HepG2 (cell line): Measurements from ENCODE around the gene NACC2. TPM values are rescaled to one million over a fixed set of nuclear protein-coding genes. Genes with fewer than 3 reads are reported as not detected.

Experiments used
- ATAC-seq: fragments of 200-7000 bp; cut with Tn5 transposase; 3 replicates; pipeline ENCODE4 v1.9.1; 2020; ENCODE audit warnings: mild to moderate bottlenecking, moderate library complexity
- BruUV-seq: library from RNA; stranded (reverse); fragments of 400-500 nt; replicated peaks from 2 replicates; lab custom pipeline; 2021; lab: Mats Ljungman, UMichigan
- CTCF ChIA-PET: fragments of 300-600 bp; formaldehyde crosslinking; extraction: SDS; loops from one replicate; lab custom pipeline; 2021; ENCODE audit warnings: low total read pairs, inconsistent platforms, low intra/inter-chr PET ratio; lab: Yijun Ruan, JAX
- POLR2A ChIA-PET: fragments of 350-600 bp; sonication (Branson Sonifier 250); formaldehyde crosslinking; loops from one replicate; lab custom pipeline; 2020; ENCODE audit warnings: antibody characterized with exemption, inconsistent platforms; lab: Yijun Ruan, JAX
- DNase-seq: peaks from one replicate; pipeline ENCODE4 v3.0.0-alpha.2; 2015; ENCODE audit warnings: low spot score
- FAIRE-seq: peaks from 3 replicates; lab custom pipeline; 2011; peaks lifted over from hg19 to GRCh38; lab: Jason Lieb, UNC
- H2AFZ ChIP-seq: one replicate; pipeline ENCODE4 v1.6.1; 2011; ENCODE audit warnings: low read length, inconsistent platforms
- H3K27ac ChIP-seq: fragments of 300-600 bp; 3 replicates; pipeline ENCODE4 v1.8.0; 2011; ENCODE audit warnings: mixed run types, mild to moderate bottlenecking, mixed read lengths, low read length, inconsistent platforms; ENCODE audit not compliant: insufficient read depth; ENCODE audit errors: extremely low read length
- H3K27me3 ChIP-seq, 2 experiments: fragments of 200-600 bp in 1 of 2; 2 replicates in 1 of 2; 3 replicates in 1 of 2; pipeline versions ENCODE4 v1.6.0 to v1.8.0; 2011; ENCODE audit warnings: low read length in 2 of 2, mild to moderate bottlenecking in 2 of 2, moderate library complexity in 2 of 2, inconsistent platforms in 1 of 2; ENCODE audit not compliant: insufficient read depth in 2 of 2, control insufficient read depth in 1 of 2
- H3K36me3 ChIP-seq, 2 experiments: fragments of 200-600 bp in 1 of 2; replicated peaks in 1 of 2; 2 replicates in 1 of 2; 3 replicates in 1 of 2; pipeline versions ENCODE4 v1.5.1 to v1.8.0; 2011; ENCODE audit warnings: low read length in 2 of 2, inconsistent platforms in 1 of 2; ENCODE audit not compliant: insufficient read depth in 2 of 2, control insufficient read depth in 1 of 2
- H3K4me1 ChIP-seq: 2 replicates; pipeline ENCODE4 v1.5.1; 2012; ENCODE audit warnings: low read length, inconsistent platforms; ENCODE audit not compliant: insufficient read depth
- H3K4me2 ChIP-seq: 2 replicates; pipeline ENCODE4 v1.6.0; 2011; ENCODE audit warnings: low read depth, low read length, inconsistent platforms
- H3K4me3 ChIP-seq, 3 experiments: fragments of 200-600 bp in 1 of 3; sonication (generic), shearing (Covaris generic) in 1 of 3; replicated peaks in 1 of 3; 2 replicates each; pipeline ENCODE4 v1.5.1; 2011 to 2016; ENCODE audit warnings: low read length in 3 of 3, inconsistent platforms in 2 of 3, low read depth in 2 of 3, mild to moderate bottlenecking in 2 of 3, control low read depth in 1 of 3, mixed read lengths in 1 of 3; ENCODE audit not compliant: insufficient read depth in 1 of 3
- H3K79me2 ChIP-seq: one replicate; pipeline ENCODE4 v1.6.1; 2011; ENCODE audit warnings: low read length, inconsistent platforms; ENCODE audit not compliant: insufficient read depth
- H3K9ac ChIP-seq: 2 replicates; pipeline ENCODE4 v1.6.0; 2011; ENCODE audit warnings: mild to moderate bottlenecking, low read depth, low read length, inconsistent platforms; ENCODE audit not compliant: insufficient read depth
- H3K9me3 ChIP-seq: 2 replicates; pipeline ENCODE4 v1.5.1; 2012; ENCODE audit warnings: mild to moderate bottlenecking, low read length
- H4K20me1 ChIP-seq: 2 replicates; pipeline ENCODE4 v1.6.0; 2011; ENCODE audit warnings: inconsistent platforms, mild to moderate bottlenecking, low read length, moderate library complexity; ENCODE audit not compliant: insufficient read depth
- AGO2 ChIP-seq: fragments of 200-400 bp; formaldehyde crosslinking; optimal IDR thresholded peaks from 2 replicates; pipeline ENCODE3; 2017; ENCODE audit warnings: mild to moderate bottlenecking, low read depth, low read length, moderate library complexity
- AHR ChIP-seq: IDR thresholded peaks from 2 replicates; pipeline ENCODE4 v1.6.1; 2018; ENCODE audit warnings: missing genetic modification reagents, missing compliant biosample characterization
- CTCF ChIP-seq: sonication (generic); formaldehyde crosslinking; IDR thresholded peaks from 2 replicates; pipeline ENCODE4 v1.5.0; 2020; ENCODE audit warnings: mild to moderate bottlenecking, missing genetic modification reagents, moderate library complexity
- EED ChIP-seq: sonication (generic); formaldehyde crosslinking; IDR thresholded peaks from 2 replicates; pipeline ENCODE4 v1.5.0; 2020; ENCODE audit warnings: mild to moderate bottlenecking, missing genetic modification reagents
- HMGA1 ChIP-seq: sonication (generic); formaldehyde crosslinking; conservative IDR thresholded peaks from 2 replicates; pipeline ENCODE4 v1.4.0; 2020; ENCODE audit warnings: missing genetic modification reagents
- NFE2L1 ChIP-seq: sonication (generic); formaldehyde crosslinking; IDR thresholded peaks from 2 replicates; pipeline ENCODE4 v1.4.0; 2020; ENCODE audit warnings: missing genetic modification reagents, mild to moderate bottlenecking, borderline replicate concordance
- RBFOX2 ChIP-seq: fragments of 200-400 bp; formaldehyde crosslinking; IDR thresholded peaks from 2 replicates; pipeline ENCODE4 v1.6.1; 2017; ENCODE audit warnings: low read depth, mild to moderate bottlenecking, low read length
- ZBTB38 ChIP-seq: sonication (generic); formaldehyde crosslinking; IDR thresholded peaks from 2 replicates; pipeline ENCODE4 v1.5.1; 2020; ENCODE audit warnings: mild to moderate bottlenecking, missing genetic modification reagents
- ZNF160 ChIP-seq: sonication (generic); formaldehyde crosslinking; IDR thresholded peaks from 2 replicates; pipeline ENCODE4 v1.8.0; 2022; ENCODE audit warnings: mild to moderate bottlenecking, inconsistent platforms, missing genetic modification reagents
- ZNF333 ChIP-seq: sonication (generic); formaldehyde crosslinking; IDR thresholded peaks from 2 replicates; pipeline ENCODE4 v1.4.0; 2020; ENCODE audit warnings: mild to moderate bottlenecking, missing genetic modification reagents, borderline replicate concordance
- ZNF546 ChIP-seq: sonication (generic); formaldehyde crosslinking; conservative IDR thresholded peaks from 2 replicates; pipeline ENCODE4 v1.8.1; 2023; ENCODE audit warnings: mild to moderate bottlenecking, missing genetic modification reagents
- ZNF674 ChIP-seq: sonication (generic); formaldehyde crosslinking; IDR thresholded peaks from 2 replicates; pipeline ENCODE4 v1.5.0; 2020; ENCODE audit warnings: low read depth, mild to moderate bottlenecking, missing genetic modification reagents
- WGBS: methylation state at CpG from one replicate; pipeline ENCODE4 v1.1.6; 2017; ENCODE audit warnings: low lambda C conversion rate; 5-methylcytosine and 5-hydroxymethylcytosine counted together
- in situ Hi-C: cut with HindIII; loops from 2 replicates; pipeline ENCODE4 v1.10.0; 2017; ENCODE audit warnings: low pct_unique_long_range_greater_than_20kb; ENCODE audit not compliant: extremely low pct_ligation_motif_present
- intact Hi-C: fragments of 100-400 bp; cut with micrococcal nuclease; formaldehyde crosslinking; loops from one replicate; pipeline ENCODE4 v1.10.0; 2022; ENCODE audit not compliant: unreplicated experiment
- polyA plus RNA-seq, 8 experiments: library from polyadenylated mRNA; depleted of rRNA in 3 of 8; stranded (reverse) in 7 of 8; unstranded in 1 of 8; fragments of >200 nt; fragmentation: Illumina TruSeq in 4 of 8; extraction: Trizol in 4 of 8; gene quantifications; 2 replicates each; pipeline versions ENCODE4 v1.2.1 to v1.2.3, GENCODE V29; 2011 to 2016; ENCODE audit warnings: low read depth in 4 of 8, missing spikeins in 1 of 8, mixed read lengths in 1 of 8; ENCODE audit not compliant: insufficient read depth in 1 of 8
- total RNA-seq, 5 experiments: library from RNA; depleted of rRNA; stranded (reverse); fragments of >200 nt; fragmentation: Illumina TruSeq; extraction: Trizol; gene quantifications; 2 replicates each; pipeline ENCODE4 v1.2.3, GENCODE V29; 2016; ENCODE audit warnings: low read depth in 1 of 5
- TF ChIP-seq, protein P1 (sequence below): sonication (generic); formaldehyde crosslinking; IDR thresholded peaks from 2 replicates; pipeline ENCODE4 v1.8.0; 2022; ENCODE audit warnings: mild to moderate bottlenecking, missing genetic modification reagents, moderate library complexity
- TF ChIP-seq, protein P2 (sequence below), 2 experiments: IDR thresholded peaks; 2 replicates each; pipeline ENCODE4 v1.6.1; 2011 to 2012; ENCODE audit warnings: low read length in 2 of 2, borderline replicate concordance in 1 of 2, low read depth in 1 of 2, mild to moderate bottlenecking in 1 of 2, moderate library complexity in 1 of 2
- TF ChIP-seq, protein P3 (sequence below): sonication (generic); formaldehyde crosslinking; IDR thresholded peaks from 2 replicates; pipeline ENCODE4 v1.4.0; 2020; ENCODE audit warnings: missing genetic modification reagents

The NACC2 gene
- total and polyA plus RNA-seq, 2 of the 13 experiments (the other 11 are each of a cell fraction or from before 2014, with no cell fraction given), result 5.9 to 12.3 TPM

GRCh38 chr9:136092741-136093140, 2.3 kb downstream of the NACC2 start (continued):
- TF ChIP-seq CTCF (CRISPR knock-in tag) (peak; percentile 29), EED (CRISPR knock-in tag) (0 out of 2 replicates have a peak, but pooled peaks have one; percentile 39), ZNF546 (no peak), ZNF674 (CRISPR knock-in tag) (no peak)
- TF ChIP-seq, protein P1, sequence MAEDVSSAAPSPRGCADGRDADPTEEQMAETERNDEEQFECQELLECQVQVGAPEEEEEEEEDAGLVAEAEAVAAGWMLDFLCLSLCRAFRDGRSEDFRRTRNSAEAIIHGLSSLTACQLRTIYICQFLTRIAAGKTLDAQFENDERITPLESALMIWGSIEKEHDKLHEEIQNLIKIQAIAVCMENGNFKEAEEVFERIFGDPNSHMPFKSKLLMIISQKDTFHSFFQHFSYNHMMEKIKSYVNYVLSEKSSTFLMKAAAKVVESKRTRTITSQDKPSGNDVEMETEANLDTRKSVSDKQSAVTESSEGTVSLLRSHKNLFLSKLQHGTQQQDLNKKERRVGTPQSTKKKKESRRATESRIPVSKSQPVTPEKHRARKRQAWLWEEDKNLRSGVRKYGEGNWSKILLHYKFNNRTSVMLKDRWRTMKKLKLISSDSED (CRISPR knock-in tag), result no peak

DNA sequence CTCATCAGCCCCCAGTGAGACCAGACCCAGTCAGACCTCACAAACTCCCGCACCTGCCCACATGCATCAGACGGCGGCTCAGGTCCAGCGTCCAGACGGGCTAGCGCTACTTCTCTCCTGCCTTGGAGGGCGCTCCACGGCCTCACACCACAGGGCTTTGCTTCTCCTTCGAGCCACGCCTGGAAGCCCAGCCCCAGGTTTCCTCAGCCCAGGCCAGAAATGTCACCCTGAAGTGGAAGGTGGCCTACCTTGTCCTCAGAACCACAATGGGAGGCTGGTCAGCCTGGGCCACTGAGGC, 2.8 kb downstream of the NACC2 start:
- Histone ChIP-seq H3K4me1 (peaks cover 47% of the 10 kb centered on the region), H3K79me2 (peaks cover 67% of the 10 kb centered on the region), H4K20me1 (peaks cover 41% of the 10 kb centered on the region; the same call in 1 of the 2 replicates), H3K27ac (no peak overlapping the region), H3K9me3 (no peaks in the 10 kb centered on the region), H3K4me3 (peak overlapping the region in 1 of 3 experiments; percentile 81; a peak in 1 of 6 replicates), H3K36me3 (0 out of 5 replicates have a peak, but pooled peaks cover 2 to 5% of the 10 kb centered on the region in 2 experiments), H2AFZ (no peak overlapping the region), H3K9ac (no peak overlapping the region), H3K4me2 (peak overlapping the region; percentile 91), H3K27me3 (peaks cover 0 to 4% of the 10 kb centered on the region in 2 experiments; a peak in 1 of 5 replicates)
- ATAC-seq, result no peak
- no peak for DNase-seq
- POLR2A ChIA-PET, result no interaction called here
- in situ Hi-C loops, result no loop called here
- 96% methylated on average over 4 of the region's 10 CpGs for WGBS
- no peak for FAIRE-seq
- CTCF ChIA-PET, result no interaction called here
- intact Hi-C loops, result loop anchor here (5.0 kb wide), 1 partner anchor 40 kb away; no protein-coding TSS in a partner anchor
- no TSS peak for BruUV-seq
- TF ChIP-seq RBFOX2, result peak; percentile 52; the same call in 1 of the 2 replicates
- TF ChIP-seq AHR (CRISPR knock-in tag), result no peak
- no peak for TF ChIP-seq ZNF333 (CRISPR knock-in tag)
- TF ChIP-seq HMGA1 (CRISPR knock-in tag), result no peak
- TF ChIP-seq, protein P2, sequence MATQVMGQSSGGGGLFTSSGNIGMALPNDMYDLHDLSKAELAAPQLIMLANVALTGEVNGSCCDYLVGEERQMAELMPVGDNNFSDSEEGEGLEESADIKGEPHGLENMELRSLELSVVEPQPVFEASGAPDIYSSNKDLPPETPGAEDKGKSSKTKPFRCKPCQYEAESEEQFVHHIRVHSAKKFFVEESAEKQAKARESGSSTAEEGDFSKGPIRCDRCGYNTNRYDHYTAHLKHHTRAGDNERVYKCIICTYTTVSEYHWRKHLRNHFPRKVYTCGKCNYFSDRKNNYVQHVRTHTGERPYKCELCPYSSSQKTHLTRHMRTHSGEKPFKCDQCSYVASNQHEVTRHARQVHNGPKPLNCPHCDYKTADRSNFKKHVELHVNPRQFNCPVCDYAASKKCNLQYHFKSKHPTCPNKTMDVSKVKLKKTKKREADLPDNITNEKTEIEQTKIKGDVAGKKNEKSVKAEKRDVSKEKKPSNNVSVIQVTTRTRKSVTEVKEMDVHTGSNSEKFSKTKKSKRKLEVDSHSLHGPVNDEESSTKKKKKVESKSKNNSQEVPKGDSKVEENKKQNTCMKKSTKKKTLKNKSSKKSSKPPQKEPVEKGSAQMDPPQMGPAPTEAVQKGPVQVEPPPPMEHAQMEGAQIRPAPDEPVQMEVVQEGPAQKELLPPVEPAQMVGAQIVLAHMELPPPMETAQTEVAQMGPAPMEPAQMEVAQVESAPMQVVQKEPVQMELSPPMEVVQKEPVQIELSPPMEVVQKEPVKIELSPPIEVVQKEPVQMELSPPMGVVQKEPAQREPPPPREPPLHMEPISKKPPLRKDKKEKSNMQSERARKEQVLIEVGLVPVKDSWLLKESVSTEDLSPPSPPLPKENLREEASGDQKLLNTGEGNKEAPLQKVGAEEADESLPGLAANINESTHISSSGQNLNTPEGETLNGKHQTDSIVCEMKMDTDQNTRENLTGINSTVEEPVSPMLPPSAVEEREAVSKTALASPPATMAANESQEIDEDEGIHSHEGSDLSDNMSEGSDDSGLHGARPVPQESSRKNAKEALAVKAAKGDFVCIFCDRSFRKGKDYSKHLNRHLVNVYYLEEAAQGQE (IDR thresholded peaks at IDR 0.05; ENCODE audit: borderline replicate concordance in 1 of 2, low read depth in 1 of 2, low read length in 2 of 2), result no peak
- peak; percentile 26 for TF ChIP-seq AGO2
- no peak for TF ChIP-seq ZNF160 (CRISPR knock-in tag)
- TF ChIP-seq, protein P3, sequence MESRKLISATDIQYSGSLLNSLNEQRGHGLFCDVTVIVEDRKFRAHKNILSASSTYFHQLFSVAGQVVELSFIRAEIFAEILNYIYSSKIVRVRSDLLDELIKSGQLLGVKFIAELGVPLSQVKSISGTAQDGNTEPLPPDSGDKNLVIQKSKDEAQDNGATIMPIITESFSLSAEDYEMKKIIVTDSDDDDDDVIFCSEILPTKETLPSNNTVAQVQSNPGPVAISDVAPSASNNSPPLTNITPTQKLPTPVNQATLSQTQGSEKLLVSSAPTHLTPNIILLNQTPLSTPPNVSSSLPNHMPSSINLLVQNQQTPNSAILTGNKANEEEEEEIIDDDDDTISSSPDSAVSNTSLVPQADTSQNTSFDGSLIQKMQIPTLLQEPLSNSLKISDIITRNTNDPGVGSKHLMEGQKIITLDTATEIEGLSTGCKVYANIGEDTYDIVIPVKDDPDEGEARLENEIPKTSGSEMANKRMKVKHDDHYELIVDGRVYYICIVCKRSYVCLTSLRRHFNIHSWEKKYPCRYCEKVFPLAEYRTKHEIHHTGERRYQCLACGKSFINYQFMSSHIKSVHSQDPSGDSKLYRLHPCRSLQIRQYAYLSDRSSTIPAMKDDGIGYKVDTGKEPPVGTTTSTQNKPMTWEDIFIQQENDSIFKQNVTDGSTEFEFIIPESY (CRISPR knock-in tag), result peak; percentile 93
- no peak for TF ChIP-seq NFE2L1 (CRISPR knock-in tag)
- TF ChIP-seq ZBTB38 (CRISPR knock-in tag), result 0 out of 2 replicates have a peak, but pooled peaks have one; percentile 8
